Measurements from ENCODE around the gene STRA6. TPM values are rescaled to one million over a fixed set of nuclear protein-coding genes. Genes with fewer than 3 reads are reported as not detected.

STRA6 gene
- total RNA-seq, 2 experiments from 2014 or later, result not detected

DNA sequence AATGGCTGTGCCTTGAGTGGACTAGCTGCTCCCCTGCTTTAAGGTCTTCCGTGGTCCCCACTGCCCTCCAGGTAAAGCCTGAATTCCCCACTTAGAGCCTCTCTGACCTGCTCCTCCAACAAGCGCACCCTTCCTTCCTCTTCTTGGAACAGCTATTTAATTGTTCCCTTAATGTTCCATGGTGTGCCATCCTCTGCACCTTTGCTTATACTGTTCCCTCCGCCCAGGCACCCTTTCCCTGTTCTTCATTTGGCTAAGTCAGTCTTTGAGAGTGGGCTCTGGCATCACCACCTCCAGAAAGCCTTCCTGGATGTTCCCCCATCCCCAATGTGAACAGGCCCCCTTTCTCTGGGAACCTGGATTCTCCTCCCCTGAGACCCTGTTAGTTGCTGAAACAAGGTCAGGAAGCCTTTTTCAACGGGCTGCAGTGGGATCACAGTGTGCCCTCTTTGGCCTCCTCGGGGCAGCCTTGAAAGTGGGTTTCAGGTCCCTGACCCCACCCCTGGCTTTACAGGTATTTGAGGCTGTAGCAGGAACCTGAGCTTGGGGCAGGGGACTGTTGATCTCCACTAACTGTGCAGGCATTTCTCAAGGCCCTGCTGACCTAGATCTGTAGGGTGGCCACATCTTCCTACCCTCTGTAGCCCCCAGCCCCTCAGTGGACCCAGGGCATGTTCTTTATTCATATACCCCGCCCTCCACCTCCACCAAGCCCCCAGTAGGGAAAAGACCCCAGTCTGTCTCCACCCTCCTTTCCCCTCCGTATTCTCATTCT, 24.1 kb downstream of the STRA6 start:
- intact Hi-C loops (cut with micrococcal nuclease; ENCODE audit: unreplicated experiment), result no loop called here
- Histone ChIP-seq H3K79me2 (ENCODE audit: insufficient read depth, low read depth, low read length) (no peaks in the 10 kb centered on the region), H2AFZ (ENCODE audit: low read length) (no peak overlapping the region), H3K9me2 (ENCODE audit: insufficient read depth, low read length) (no peaks in the 10 kb centered on the region), H3K4me1 (ENCODE audit: insufficient read depth, low read length, poor library complexity, severe bottlenecking) (no peaks in the 10 kb centered on the region), H3K36me3 (ENCODE audit: insufficient read depth, low read length) (no peaks in the 10 kb centered on the region), H4K20me1 (ENCODE audit: insufficient read depth, low read length) (no peaks in the 10 kb centered on the region), H3K4me3 (ENCODE audit: low read depth, low read length, poor library complexity, severe bottlenecking) (no peak overlapping the region), H3K9me3 (ENCODE audit: low read length) (no peaks in the 10 kb centered on the region), H3K4me2 (ENCODE audit: low read length) (no peak overlapping the region), H3K27ac (ENCODE audit: low read depth, low read length, poor library complexity, severe bottlenecking) (no peak overlapping the region)
- TF ChIP-seq, protein P1, sequence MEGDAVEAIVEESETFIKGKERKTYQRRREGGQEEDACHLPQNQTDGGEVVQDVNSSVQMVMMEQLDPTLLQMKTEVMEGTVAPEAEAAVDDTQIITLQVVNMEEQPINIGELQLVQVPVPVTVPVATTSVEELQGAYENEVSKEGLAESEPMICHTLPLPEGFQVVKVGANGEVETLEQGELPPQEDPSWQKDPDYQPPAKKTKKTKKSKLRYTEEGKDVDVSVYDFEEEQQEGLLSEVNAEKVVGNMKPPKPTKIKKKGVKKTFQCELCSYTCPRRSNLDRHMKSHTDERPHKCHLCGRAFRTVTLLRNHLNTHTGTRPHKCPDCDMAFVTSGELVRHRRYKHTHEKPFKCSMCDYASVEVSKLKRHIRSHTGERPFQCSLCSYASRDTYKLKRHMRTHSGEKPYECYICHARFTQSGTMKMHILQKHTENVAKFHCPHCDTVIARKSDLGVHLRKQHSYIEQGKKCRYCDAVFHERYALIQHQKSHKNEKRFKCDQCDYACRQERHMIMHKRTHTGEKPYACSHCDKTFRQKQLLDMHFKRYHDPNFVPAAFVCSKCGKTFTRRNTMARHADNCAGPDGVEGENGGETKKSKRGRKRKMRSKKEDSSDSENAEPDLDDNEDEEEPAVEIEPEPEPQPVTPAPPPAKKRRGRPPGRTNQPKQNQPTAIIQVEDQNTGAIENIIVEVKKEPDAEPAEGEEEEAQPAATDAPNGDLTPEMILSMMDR (conservative IDR thresholded peaks at IDR 0.05; ENCODE audit: low read length), result no peak
- TF ChIP-seq EZH2phosphoT487 (IDR thresholded peaks at IDR 0.05; ENCODE audit: borderline replicate concordance, low read depth, low read length), result no peak
- no TSS peak for BruUV-seq (replicated peaks)
- POLR2A ChIA-PET, result no interaction called here
- no peak for DNase-seq (ENCODE audit: low spot score)
- CTCF ChIA-PET (ENCODE audit: unreplicated experiment), result no interaction called here

DNA sequence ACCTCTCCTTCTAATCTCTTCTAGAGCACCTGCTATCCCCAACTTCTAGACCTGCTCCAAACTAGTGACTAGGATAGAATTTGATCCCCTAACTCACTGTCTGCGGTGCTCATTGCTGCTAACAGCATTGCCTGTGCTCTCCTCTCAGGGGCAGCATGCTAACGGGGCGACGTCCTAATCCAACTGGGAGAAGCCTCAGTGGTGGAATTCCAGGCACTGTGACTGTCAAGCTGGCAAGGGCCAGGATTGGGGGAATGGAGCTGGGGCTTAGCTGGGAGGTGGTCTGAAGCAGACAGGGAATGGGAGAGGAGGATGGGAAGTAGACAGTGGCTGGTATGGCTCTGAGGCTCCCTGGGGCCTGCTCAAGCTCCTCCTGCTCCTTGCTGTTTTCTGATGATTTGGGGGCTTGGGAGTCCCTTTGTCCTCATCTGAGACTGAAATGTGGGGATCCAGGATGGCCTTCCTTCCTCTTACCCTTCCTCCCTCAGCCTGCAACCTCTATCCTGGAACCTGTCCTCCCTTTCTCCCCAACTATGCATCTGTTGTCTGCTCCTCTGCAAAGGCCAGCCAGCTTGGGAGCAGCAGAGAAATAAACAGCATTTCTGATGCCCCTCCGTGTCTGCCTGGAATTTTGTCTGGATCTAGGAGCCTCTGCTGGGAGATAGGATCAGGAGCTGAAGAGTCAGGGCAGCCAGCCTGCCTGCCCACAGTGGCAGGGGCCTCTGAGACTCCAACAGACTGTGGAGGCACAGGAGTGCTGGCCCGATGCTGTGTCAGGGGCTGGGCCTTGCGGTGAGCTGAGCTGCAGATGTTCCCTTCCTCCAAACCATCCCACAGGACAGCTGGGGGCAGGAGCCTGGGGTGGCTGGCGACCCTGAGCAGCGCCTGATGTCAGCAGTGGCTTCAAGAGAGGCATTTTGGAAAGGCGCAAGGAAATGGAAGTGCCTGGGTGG, 26.0 kb downstream of the STRA6 start:
- Histone ChIP-seq H3K9me3 (ENCODE audit: low read length) (no peaks in the 10 kb centered on the region), H2AFZ (ENCODE audit: low read length) (no peak overlapping the region), H3K4me2 (ENCODE audit: low read length) (no peak overlapping the region), H3K9me2 (ENCODE audit: insufficient read depth, low read length) (no peaks in the 10 kb centered on the region), H3K27ac (ENCODE audit: low read depth, low read length, poor library complexity, severe bottlenecking) (no peak overlapping the region), H3K79me2 (ENCODE audit: insufficient read depth, low read depth, low read length) (no peaks in the 10 kb centered on the region), H3K36me3 (ENCODE audit: insufficient read depth, low read length) (no peaks in the 10 kb centered on the region), H3K4me3 (ENCODE audit: low read depth, low read length, poor library complexity, severe bottlenecking) (no peak overlapping the region), H3K4me1 (ENCODE audit: insufficient read depth, low read length, poor library complexity, severe bottlenecking) (no peaks in the 10 kb centered on the region), H4K20me1 (ENCODE audit: insufficient read depth, low read length) (no peaks in the 10 kb centered on the region)
- intact Hi-C loops (cut with micrococcal nuclease; ENCODE audit: unreplicated experiment), result no loop called here
- BruUV-seq (replicated peaks), result no TSS peak
- CTCF ChIA-PET (ENCODE audit: unreplicated experiment), result interaction anchor here (0.6 kb wide), 1 partner anchor 1847 kb away, joined by 3 read pairs; no protein-coding TSS in a partner anchor
- TF ChIP-seq, protein P1 (conservative IDR thresholded peaks at IDR 0.05; ENCODE audit: low read length), result no peak
- TF ChIP-seq EZH2phosphoT487 (IDR thresholded peaks at IDR 0.05; ENCODE audit: borderline replicate concordance, low read depth, low read length), result no peak
- POLR2A ChIA-PET, result no interaction called here
- DNase-seq (ENCODE audit: low spot score), result no peak

All from OCI-LY7 (cell line).